ENCODE measurements around the gene IL17RC.
A peak's percentile ranks its signal among the peaks of the same experiment; 100 is the strongest.

Gene IL17RC

DNA sequence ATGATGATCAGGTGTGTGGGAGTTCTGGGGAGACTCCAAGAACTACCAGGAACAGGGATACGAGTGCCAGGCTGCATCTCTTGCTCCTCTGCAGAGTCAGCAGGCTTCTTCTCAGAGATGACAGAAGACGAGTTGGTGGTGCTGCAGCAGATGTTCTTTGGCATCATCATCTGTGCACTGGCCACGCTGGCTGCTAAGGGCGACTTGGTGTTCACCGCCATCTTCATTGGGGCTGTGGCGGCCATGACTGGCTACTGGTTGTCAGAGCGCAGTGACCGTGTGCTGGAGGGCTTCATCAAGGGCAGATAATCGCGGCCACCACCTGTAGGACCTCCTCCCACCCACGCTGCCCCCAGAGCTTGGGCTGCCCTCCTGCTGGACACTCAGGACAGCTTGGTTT is 27.4 kb downstream of the IL17RC start:
- TF ChIP-seq CTCF (IDR thresholded peaks at IDR 0.05; ENCODE audit: low read depth, low read length): no peak
- no peak for DNase-seq (ENCODE audit: extremely low read depth, low read depth)

DNA sequence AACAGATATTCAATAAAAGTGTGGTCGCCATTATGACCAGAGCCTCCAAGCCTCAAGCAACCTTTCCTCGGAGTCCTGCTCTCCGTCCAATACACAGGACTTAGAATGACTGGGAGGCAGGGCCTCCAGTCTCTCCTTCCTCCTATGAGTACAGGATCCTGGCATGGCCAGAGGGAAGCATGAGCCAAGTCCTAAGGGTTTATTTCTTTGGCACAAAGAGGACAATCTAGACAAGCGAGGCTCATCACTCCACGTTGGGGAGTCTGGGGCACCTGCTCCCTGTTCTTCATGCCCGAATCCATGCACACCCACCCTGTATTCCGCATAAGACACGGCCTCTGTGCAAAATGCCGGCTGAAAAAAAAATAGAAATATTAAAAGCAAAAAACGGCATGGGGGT is 28.5 kb downstream of the IL17RC start:
- no peak for TF ChIP-seq CTCF (IDR thresholded peaks at IDR 0.05; ENCODE audit: low read depth, low read length)
- DNase-seq (ENCODE audit: extremely low read depth, low read depth): no peak

DNA sequence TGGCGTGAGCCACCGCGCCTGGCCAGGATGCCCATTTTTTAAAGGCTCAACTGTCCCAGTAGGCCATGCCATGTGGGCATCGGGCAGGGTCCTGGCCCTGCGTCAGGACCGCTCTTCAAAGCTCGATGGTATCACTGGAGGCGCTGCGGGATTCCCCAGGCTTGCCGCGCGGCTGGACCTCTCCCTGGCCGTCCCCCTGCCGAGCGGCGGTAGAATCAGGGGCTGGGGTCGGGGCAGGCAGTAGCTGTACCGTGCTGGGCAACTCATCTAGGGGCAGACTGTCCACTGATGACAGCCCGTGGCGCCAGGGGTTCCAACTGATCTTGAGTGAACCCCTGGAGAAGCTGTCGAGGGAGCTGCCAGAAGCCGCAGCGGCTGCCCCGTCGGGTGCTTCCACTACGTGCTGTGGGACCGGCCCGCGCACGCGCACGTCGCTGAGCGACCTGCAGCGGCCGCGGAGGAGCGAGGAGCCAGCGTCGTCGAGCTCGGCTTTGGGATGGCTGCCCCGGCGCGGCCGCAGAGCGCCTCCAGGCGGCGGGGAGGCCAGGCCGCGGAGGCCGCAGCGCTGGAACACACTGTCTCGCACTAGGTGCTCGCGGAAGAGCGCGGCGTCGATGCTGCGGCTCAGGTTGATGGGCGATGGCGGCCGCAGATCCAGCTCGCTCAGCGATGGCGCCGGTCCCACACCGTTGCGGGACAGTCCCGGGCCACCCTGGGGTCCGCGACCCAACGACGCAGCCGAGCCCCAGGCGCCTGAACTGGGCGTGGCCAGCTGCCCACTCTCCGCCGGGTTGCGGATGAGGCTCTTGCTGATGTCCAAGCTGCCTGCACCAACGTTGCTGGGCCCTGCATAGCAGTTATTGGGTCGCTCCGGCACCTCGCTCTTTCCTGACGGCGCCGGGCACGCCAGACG is 29.5 kb downstream of the IL17RC start:
- DNase-seq (ENCODE audit: extremely low read depth, low read depth): peak; percentile 67
- TF ChIP-seq CTCF (IDR thresholded peaks at IDR 0.05; ENCODE audit: low read depth, low read length): peak; percentile 47

GRCh38 chr3:9947025-9947995 is 30.4 kb downstream of the IL17RC start:
- no peak for DNase-seq (ENCODE audit: extremely low read depth, low read depth)
- peak; percentile 42 for TF ChIP-seq CTCF (IDR thresholded peaks at IDR 0.05; ENCODE audit: low read depth, low read length)

GRCh38 chr3:9948586-9948985 is 31.7 kb downstream of the IL17RC start:
- DNase-seq (ENCODE audit: extremely low read depth, low read depth): no peak
- no peak for TF ChIP-seq CTCF (IDR thresholded peaks at IDR 0.05; ENCODE audit: low read depth, low read length)

DNA sequence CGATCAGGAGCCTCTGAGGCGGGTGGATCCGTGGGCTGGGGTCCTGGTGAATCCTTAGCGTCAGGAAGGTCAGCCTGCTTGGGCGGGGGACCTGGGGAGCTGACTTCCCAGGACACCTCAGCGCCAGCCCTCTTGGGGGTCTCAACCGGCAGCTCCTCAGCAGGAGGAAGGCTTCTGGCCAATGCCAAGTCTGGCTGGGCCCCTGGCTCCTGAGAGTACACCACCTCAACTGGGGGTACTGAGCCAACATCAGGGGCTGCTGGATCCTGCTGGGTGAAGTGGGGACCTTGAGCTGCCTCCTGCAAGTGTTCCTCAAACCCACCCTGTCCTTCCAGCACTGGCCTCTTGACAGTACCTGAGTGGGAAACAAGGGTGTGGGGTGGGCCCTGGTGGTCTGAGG is 32.2 kb downstream of the IL17RC start:
- DNase-seq (ENCODE audit: extremely low read depth, low read depth): no peak

More for the DNA sequence above, 32.2 kb downstream of the IL17RC start:
- no peak for TF ChIP-seq CTCF (IDR thresholded peaks at IDR 0.05; ENCODE audit: low read depth, low read length)

Measured in AG09319 (cell line).